HCT116 (cell line): ENCODE results near the gene GSTT4. TPM values are rescaled to one million over a fixed set of nuclear protein-coding genes. Genes with fewer than 3 reads are reported as not detected.

ENCODE experiments used
- ATAC-seq: fragments of 200-7000 bp; cut with Tn5 transposase; 2 replicates; pipeline ENCODE4 v1.9.1; 2020; ENCODE audit warnings: mild to moderate bottlenecking, moderate library complexity
- BruUV-seq: library from RNA; stranded (reverse); fragments of 400-500 nt; replicated peaks from 2 replicates; lab custom pipeline; 2021; lab: Mats Ljungman, UMichigan
- CTCF ChIA-PET: fragments of 300-600 bp; sonication (Branson Sonifier 250); formaldehyde crosslinking; loops from one replicate; lab custom pipeline; 2021; ENCODE audit warnings: antibody characterized with exemption; lab: Charles Lee
- POLR2A ChIA-PET: fragments of 300-600, 350-600 bp; sonication (Branson Sonifier 250); formaldehyde crosslinking; loops from one replicate; lab custom pipeline; 2021; ENCODE audit warnings: antibody characterized with exemption; lab: Charles Lee
- RAD21 ChIA-PET, 2 experiments: fragments of 300-600 bp; sonication (Branson Sonifier 250); formaldehyde crosslinking; loops; one replicate each; lab custom pipeline; 2023; ENCODE audit warnings: low total read pairs in 2 of 2; ENCODE audit not compliant: uncharacterized antibody in 2 of 2, unreplicated experiment in 2 of 2, low non-redundant PET in 1 of 2; lab: Charles Lee
- DNase-seq: peaks from one replicate; pipeline ENCODE4 v3.0.0-alpha.2; 2010; ENCODE audit warnings: low read depth, low spot score
- H2AFZ ChIP-seq: fragments of 200-600 bp; shearing (Covaris generic), sonication (generic); 2 replicates; pipeline ENCODE4 v1.6.1; 2017; ENCODE audit warnings: low read depth, mixed run types, mixed read lengths, antibody characterized with exemption, low read length; ENCODE audit not compliant: poor library complexity, severe bottlenecking
- H3K27ac ChIP-seq: 2 replicates; pipeline ENCODE4 v1.5.1; 2012; ENCODE audit warnings: low read depth, low read length
- H3K27me3 ChIP-seq: fragments of 200-600 bp; sonication (generic); 2 replicates; pipeline ENCODE4 v1.6.1; 2016; ENCODE audit warnings: mixed run types, low read length, mixed read lengths; ENCODE audit not compliant: insufficient read depth
- H3K36me3 ChIP-seq, 2 experiments: fragments of 200-500 bp in 1 of 2; fragments of 200-600 bp in 1 of 2; sonication (Bioruptor generic) in 1 of 2; sonication (generic) in 1 of 2; 2 replicates each; pipeline versions ENCODE4 v1.5.1 to v1.6.1; 2014 to 2016; ENCODE audit warnings: low read length in 2 of 2, inconsistent platforms in 1 of 2, mixed read lengths in 1 of 2, mixed run types in 1 of 2; ENCODE audit not compliant: insufficient read depth in 2 of 2, control insufficient read depth in 1 of 2
- H3K4me1 ChIP-seq, 2 experiments: fragments of 200-600 bp in 1 of 2; sonication (generic) in 1 of 2; 2 replicates each; pipeline versions ENCODE4 v1.5.1 to v1.6.1; 2012 to 2017; ENCODE audit warnings: low read length in 2 of 2, inconsistent platforms in 1 of 2, mild to moderate bottlenecking in 1 of 2, mixed read lengths in 1 of 2, mixed run types in 1 of 2, moderate library complexity in 1 of 2; ENCODE audit not compliant: insufficient read depth in 2 of 2, control insufficient read depth in 1 of 2
- H3K4me2 ChIP-seq: fragments of 200-600 bp; sonication (generic); 2 replicates; pipeline ENCODE4 v1.6.1; 2017; ENCODE audit warnings: mixed run types, low read length, mixed read lengths
- H3K4me3 ChIP-seq, 2 experiments: fragments of 200-600 bp in 1 of 2; sonication (generic) in 1 of 2; replicated peaks in 1 of 2; 2 replicates each; pipeline ENCODE4 v1.5.1; 2011 to 2016; ENCODE audit warnings: low read length in 2 of 2, control low read depth in 1 of 2, low read depth in 1 of 2, mild to moderate bottlenecking in 1 of 2, mixed read lengths in 1 of 2, mixed run types in 1 of 2
- H3K79me2 ChIP-seq: fragments of 200-600 bp; sonication (generic); 2 replicates; pipeline ENCODE4 v1.6.1; 2017; ENCODE audit warnings: mild to moderate bottlenecking, mixed run types, low read length, moderate library complexity, mixed read lengths; ENCODE audit not compliant: insufficient read depth
- H3K9ac ChIP-seq: fragments of 200-600 bp; sonication (generic); 2 replicates; pipeline ENCODE4 v1.6.1; 2016; ENCODE audit warnings: low read length, mixed read lengths
- H3K9me2 ChIP-seq: fragments of 200-600 bp; sonication (generic), shearing (Covaris generic); 2 replicates; pipeline ENCODE4 v1.6.1; 2017; ENCODE audit warnings: mixed run types, mild to moderate bottlenecking, moderate library complexity; ENCODE audit not compliant: insufficient read depth
- H3K9me3 ChIP-seq, 2 experiments: fragments of 200-500 bp in 1 of 2; fragments of 200-600 bp in 1 of 2; sonication (Bioruptor generic) in 1 of 2; sonication (generic) in 1 of 2; 2 replicates each; pipeline ENCODE4 v1.6.1; 2014 to 2017; ENCODE audit warnings: low read length in 2 of 2, mixed read lengths in 2 of 2, inconsistent platforms in 1 of 2, low read depth in 1 of 2, mild to moderate bottlenecking in 1 of 2, mixed run types in 1 of 2, moderate library complexity in 1 of 2; ENCODE audit not compliant: control insufficient read depth in 1 of 2, insufficient read depth in 1 of 2
- H4K20me1 ChIP-seq: fragments of 200-600 bp; sonication (generic), shearing (Covaris generic); 2 replicates; pipeline ENCODE4 v1.6.1; 2017; ENCODE audit warnings: mixed run types, mild to moderate bottlenecking, moderate library complexity; ENCODE audit not compliant: insufficient read depth
- CBX3 ChIP-seq: IDR thresholded peaks from 2 replicates; pipeline ENCODE4 v1.6.1; 2012; ENCODE audit warnings: low read depth
- CEBPB ChIP-seq: IDR thresholded peaks from 2 replicates; pipeline ENCODE4 v1.6.1; 2012; ENCODE audit warnings: low read depth
- ELF1 ChIP-seq: IDR thresholded peaks from 2 replicates; pipeline ENCODE4 v1.6.1; 2012; ENCODE audit warnings: low read depth, borderline replicate concordance
- EZH2 ChIP-seq: fragments of 200-600 bp; sonication (generic); IDR thresholded peaks from 2 replicates; pipeline ENCODE4 v1.6.1; 2017; ENCODE audit warnings: antibody characterized with exemption, mixed run types
- EZH2phosphoT487 ChIP-seq: fragments of 200-600 bp; IDR thresholded peaks from 2 replicates; pipeline ENCODE4 v1.6.1; 2018; ENCODE audit warnings: antibody characterized with exemption, borderline replicate concordance
- FOSL1 ChIP-seq: IDR thresholded peaks from 2 replicates; pipeline ENCODE4 v1.6.1; 2012; ENCODE audit warnings: low read depth
- JUND ChIP-seq: IDR thresholded peaks from 2 replicates; pipeline ENCODE4 v1.6.1; 2012
- RAD21 ChIP-seq: IDR thresholded peaks from 2 replicates; pipeline ENCODE4 v1.6.1; 2012; ENCODE audit warnings: low read depth, mild to moderate bottlenecking
- SIN3A ChIP-seq: IDR thresholded peaks from 2 replicates; pipeline ENCODE4 v1.6.1; 2012; ENCODE audit warnings: low read depth
- SP1 ChIP-seq: IDR thresholded peaks from 2 replicates; pipeline ENCODE4 v1.6.1; 2012; ENCODE audit warnings: low read depth
- SRF ChIP-seq: IDR thresholded peaks from 2 replicates; pipeline ENCODE4 v1.6.1; 2012; ENCODE audit warnings: low read depth
- TCF7L2 ChIP-seq: IDR thresholded peaks from 2 replicates; pipeline ENCODE4 v1.7.0; 2011; ENCODE audit warnings: borderline replicate concordance, inconsistent platforms; ENCODE audit not compliant: insufficient read depth, insufficient read length; ENCODE audit errors: extremely low read depth
- YY1 ChIP-seq: IDR thresholded peaks from 2 replicates; pipeline ENCODE4 v1.6.1; 2011; ENCODE audit warnings: low read length, low read depth, moderate library complexity, mild to moderate bottlenecking; ENCODE audit not compliant: insufficient replicate concordance; ENCODE audit errors: extremely low read depth
- ZNF274 ChIP-seq: fragments of 200-500 bp; sonication (Bioruptor generic); IDR thresholded peaks from 2 replicates; pipeline ENCODE4 v1.6.1; 2014; ENCODE audit warnings: mild to moderate bottlenecking, low read depth, low read length, inconsistent platforms
- intact Hi-C: fragments of 100-400 bp; cut with micrococcal nuclease; formaldehyde crosslinking; loops from 2 replicates; pipeline ENCODE4 v1.10.0; 2022
- total RNA-seq: library from RNA; stranded (reverse); gene quantifications from one replicate; pipeline ENCODE4 v1.2.1, GENCODE V29; 2021; ENCODE audit not compliant: unreplicated experiment
- TF ChIP-seq, protein P1 (sequence below): IDR thresholded peaks from 2 replicates; pipeline ENCODE4 v1.6.1; 2012
- TF ChIP-seq, protein P2 (sequence below): IDR thresholded peaks from 2 replicates; pipeline ENCODE4 v1.6.1; 2012
- TF ChIP-seq, protein P3 (sequence below), 3 experiments: fragments of 200-600 bp in 1 of 3; sonication (generic) in 1 of 3; IDR thresholded peaks in 2 of 3; conservative IDR thresholded peaks in 1 of 3; 2 replicates each; pipeline ENCODE4 v1.5.1; 2012 to 2017; ENCODE audit warnings: low read depth in 2 of 3, low read length in 2 of 3, antibody characterized with exemption in 1 of 3, borderline replicate concordance in 1 of 3, control low read depth in 1 of 3, mild to moderate bottlenecking in 1 of 3, mixed read lengths in 1 of 3, mixed run types in 1 of 3, moderate library complexity in 1 of 3; ENCODE audit not compliant: insufficient read depth in 1 of 3

GSTT4 gene
- total RNA-seq, 1 experiment from 2014 or later = not detected

DNA sequence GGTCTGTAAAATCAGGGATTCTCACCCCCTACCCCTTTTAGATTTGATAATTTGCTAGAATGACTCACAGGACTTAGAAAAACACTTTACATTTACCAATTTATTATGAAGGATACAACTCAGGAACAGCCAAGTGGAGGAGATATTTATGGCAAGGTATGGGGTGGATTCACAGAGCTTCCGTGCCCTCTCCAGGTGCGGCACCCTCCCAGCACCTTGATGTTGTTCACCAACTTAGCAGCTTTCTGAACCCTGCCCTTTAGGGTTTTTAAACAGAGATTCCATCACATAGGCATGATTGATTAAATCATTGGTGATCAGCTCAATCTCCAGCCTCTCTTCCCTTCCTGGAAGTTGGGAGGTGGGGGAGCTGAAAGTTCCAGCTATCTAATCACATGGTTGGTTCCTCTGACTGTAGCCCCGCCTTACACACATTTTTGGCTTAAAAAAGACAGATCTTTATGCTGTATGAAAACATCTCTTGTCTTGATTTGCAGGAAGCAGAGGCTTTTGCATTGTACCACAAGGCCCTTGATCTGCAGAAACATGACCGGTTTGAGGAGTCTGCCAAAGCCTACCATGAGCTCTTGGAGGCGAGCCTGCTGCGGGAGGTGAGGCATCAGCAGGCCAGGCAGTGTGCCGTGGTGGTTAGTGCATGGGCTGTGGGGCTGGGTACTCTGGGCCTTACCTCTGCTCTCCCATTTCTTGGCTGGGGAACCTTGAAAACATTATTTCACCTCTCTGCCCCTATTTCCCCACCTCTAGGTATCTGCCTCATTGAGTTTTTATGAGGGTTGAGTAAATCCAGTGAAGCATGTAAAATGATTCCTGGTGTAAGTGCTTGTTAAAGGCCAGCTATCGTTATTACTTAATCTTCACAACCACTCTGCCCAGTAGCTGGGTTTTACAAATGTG is 32.9 kb upstream of the GSTT4 start:
- POLR2A ChIA-PET = no interaction called here
- peaks cover 23 to 29% of the 10 kb centered on the region in 2 experiments for H3K36me3 ChIP-seq
- RAD21 ChIA-PET = no interaction called here
- H3K4me3 ChIP-seq = no peak overlapping the region
- ATAC-seq (no peak), DNase-seq (no peak)
- no peaks in the 10 kb centered on the region for H3K27me3 ChIP-seq
- H3K79me2 ChIP-seq = peaks cover 23% of the 10 kb centered on the region
- TF ChIP-seq TCF7L2 = no peak
- no peak for TF ChIP-seq CEBPB
- TF ChIP-seq EZH2 = no peak
- no peak for TF ChIP-seq CBX3
- no peak for TF ChIP-seq SRF
- TF ChIP-seq SIN3A = no peak
- no peak for TF ChIP-seq EZH2phosphoT487
- TF ChIP-seq FOSL1 = no peak
- TF ChIP-seq, protein P1, sequence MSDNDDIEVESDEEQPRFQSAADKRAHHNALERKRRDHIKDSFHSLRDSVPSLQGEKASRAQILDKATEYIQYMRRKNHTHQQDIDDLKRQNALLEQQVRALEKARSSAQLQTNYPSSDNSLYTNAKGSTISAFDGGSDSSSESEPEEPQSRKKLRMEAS = no peak
- TF ChIP-seq YY1 = no peak
- no peak overlapping the region for H3K27ac ChIP-seq
- CTCF ChIA-PET = no interaction called here
- no peaks in the 10 kb centered on the region for H4K20me1 ChIP-seq
- intact Hi-C loops = no loop called here
- H3K9me3 ChIP-seq = no peaks in the 10 kb centered on the region
- H3K9ac ChIP-seq = no peak overlapping the region
- H3K9me2 ChIP-seq = no peaks in the 10 kb centered on the region
- H3K4me1 ChIP-seq = peaks cover 0 to 6% of the 10 kb centered on the region in 2 experiments; a peak in 1 of 4 replicates
- no peak overlapping the region for H2AFZ ChIP-seq
- no peak overlapping the region for H3K4me2 ChIP-seq
- BruUV-seq = no TSS peak

DNA sequence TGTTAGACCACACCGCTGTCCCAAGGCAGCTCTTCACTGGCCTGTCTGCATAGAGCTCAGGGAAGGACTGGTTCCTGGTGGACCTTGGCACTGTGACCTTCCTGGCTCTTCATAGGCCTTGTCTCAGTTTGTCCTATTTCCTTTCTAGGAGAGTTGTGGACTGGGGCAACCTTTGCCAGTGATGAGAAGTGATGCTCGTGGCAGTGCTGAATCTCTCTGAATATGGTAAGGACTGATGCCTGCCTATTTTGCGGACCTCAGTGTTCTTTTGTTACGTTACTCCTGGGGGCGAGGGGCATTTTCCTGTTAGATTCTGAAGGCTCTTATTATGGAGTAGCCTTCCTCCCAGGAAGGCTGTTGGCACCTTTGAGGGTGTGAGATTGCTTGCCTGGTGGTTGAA is 30.0 kb upstream of the GSTT4 start:
- H3K36me3 ChIP-seq = peaks cover 15 to 22% of the 10 kb centered on the region in 2 experiments
- no peak overlapping the region for H2AFZ ChIP-seq
- H3K4me2 ChIP-seq = no peak overlapping the region
- H3K27me3 ChIP-seq = no peaks in the 10 kb centered on the region
- H3K9me2 ChIP-seq = no peaks in the 10 kb centered on the region
- no peak for ATAC-seq
- peaks cover 51% of the 10 kb centered on the region for H3K79me2 ChIP-seq
- DNase-seq = no peak
- ChIA-PET RAD21 (no interaction called here), CTCF (no interaction called here), POLR2A (no interaction called here)
- H3K4me1 ChIP-seq = no peaks in the 10 kb centered on the region
- H3K9me3 ChIP-seq = no peaks in the 10 kb centered on the region
- H4K20me1 ChIP-seq = no peaks in the 10 kb centered on the region
- H3K9ac ChIP-seq = no peak overlapping the region
- BruUV-seq = no TSS peak
- intact Hi-C loops = no loop called here
- H3K4me3 ChIP-seq = no peak overlapping the region
- H3K27ac ChIP-seq = no peak overlapping the region
- TF ChIP-seq RAD21 (no peak), JUND (no peak), SP1 (no peak), EZH2 (no peak), ZNF274 (no peak), TCF7L2 (no peak), ELF1 (no peak), SRF (no peak), YY1 (no peak)
- TF ChIP-seq, protein P2, sequence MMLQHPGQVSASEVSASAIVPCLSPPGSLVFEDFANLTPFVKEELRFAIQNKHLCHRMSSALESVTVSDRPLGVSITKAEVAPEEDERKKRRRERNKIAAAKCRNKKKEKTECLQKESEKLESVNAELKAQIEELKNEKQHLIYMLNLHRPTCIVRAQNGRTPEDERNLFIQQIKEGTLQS = no peak
- TF ChIP-seq, protein P3, sequence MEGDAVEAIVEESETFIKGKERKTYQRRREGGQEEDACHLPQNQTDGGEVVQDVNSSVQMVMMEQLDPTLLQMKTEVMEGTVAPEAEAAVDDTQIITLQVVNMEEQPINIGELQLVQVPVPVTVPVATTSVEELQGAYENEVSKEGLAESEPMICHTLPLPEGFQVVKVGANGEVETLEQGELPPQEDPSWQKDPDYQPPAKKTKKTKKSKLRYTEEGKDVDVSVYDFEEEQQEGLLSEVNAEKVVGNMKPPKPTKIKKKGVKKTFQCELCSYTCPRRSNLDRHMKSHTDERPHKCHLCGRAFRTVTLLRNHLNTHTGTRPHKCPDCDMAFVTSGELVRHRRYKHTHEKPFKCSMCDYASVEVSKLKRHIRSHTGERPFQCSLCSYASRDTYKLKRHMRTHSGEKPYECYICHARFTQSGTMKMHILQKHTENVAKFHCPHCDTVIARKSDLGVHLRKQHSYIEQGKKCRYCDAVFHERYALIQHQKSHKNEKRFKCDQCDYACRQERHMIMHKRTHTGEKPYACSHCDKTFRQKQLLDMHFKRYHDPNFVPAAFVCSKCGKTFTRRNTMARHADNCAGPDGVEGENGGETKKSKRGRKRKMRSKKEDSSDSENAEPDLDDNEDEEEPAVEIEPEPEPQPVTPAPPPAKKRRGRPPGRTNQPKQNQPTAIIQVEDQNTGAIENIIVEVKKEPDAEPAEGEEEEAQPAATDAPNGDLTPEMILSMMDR (IDR thresholded peaks at IDR 0.05 in 2 of 3, conservative IDR thresholded peaks at IDR 0.05 in 1 of 3; ENCODE audit: borderline replicate concordance in 1 of 3, insufficient read depth in 1 of 3, low read depth in 2 of 3, low read length in 2 of 3) = no peak
